ENCODE measurements around the gene FBXO46. TPM values are rescaled to one million over a fixed set of nuclear protein-coding genes. Genes with fewer than 3 reads are reported as not detected.

The FBXO46 gene
- total and polyA plus RNA-seq, 2 of the 13 experiments (the other 11 are each of a cell fraction or from before 2014, with no cell fraction given) = 6.2 to 6.4 TPM

DNA sequence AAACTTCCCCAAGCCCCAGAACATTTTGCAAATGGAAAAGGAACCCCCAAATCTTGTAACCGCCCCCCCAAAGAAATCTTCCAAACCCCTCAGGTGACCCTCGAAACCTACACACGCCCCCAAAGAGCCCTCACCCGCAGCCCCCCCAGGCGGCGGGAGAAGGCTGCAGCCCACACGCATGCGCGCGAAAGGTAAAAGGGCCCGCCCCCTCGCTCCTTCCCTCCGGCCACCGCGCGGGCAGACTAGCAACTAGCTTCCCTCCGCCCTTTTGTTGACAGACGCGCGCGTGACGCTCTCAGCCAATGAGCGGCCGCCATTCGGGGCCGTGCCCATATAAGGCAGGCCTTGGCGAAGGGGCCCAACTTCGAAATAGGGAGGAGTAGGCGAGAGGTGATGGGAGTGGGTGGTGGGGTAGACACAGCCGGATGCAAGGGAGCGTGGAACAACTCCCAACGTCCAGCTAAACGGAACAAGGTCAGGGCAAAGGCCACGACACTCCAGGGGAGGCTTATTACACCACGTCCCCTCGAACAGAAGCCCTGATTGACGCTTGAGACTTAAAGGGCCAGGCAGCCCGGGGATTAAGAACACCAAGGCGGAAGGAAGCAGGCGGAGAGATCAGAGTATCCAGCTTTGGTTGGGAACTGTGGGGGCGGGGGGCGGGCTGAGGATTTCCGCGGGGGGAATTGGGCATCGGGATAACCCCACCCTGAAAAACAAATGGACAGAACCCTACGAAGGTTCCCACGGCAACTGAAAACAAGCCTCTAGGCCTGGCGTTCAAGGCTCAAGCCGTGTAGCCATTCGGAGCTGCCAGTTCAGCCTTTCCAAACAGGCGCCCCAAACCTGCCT, 13.3 kb downstream of the FBXO46 start (continued):
- TF ChIP-seq ZNF138 (CRISPR knock-in tag; IDR thresholded peaks at IDR 0.05; ENCODE audit: low read depth) (peak; percentile 37; the same call in 1 of the 2 replicates), ZNF124 (CRISPR knock-in tag; IDR thresholded peaks at IDR 0.05) (0 out of 2 replicates have a peak, but pooled peaks have one; percentile 21), TBX3 (IDR thresholded peaks at IDR 0.05; ENCODE audit: borderline replicate concordance) (peak; percentile 89), PITX1 (CRISPR knock-in tag; IDR thresholded peaks at IDR 0.05) (peak; percentile 90), ZNF570 (CRISPR knock-in tag; IDR thresholded peaks at IDR 0.05; ENCODE audit: borderline replicate concordance) (no peak), SRY (CRISPR knock-in tag; IDR thresholded peaks at IDR 0.05) (no peak), EED (CRISPR knock-in tag; IDR thresholded peaks at IDR 0.05) (no peak), HNF4A (CRISPR knock-in tag; IDR thresholded peaks at IDR 0.05) (peak; percentile 78), ZFP36L1 (CRISPR knock-in tag; IDR thresholded peaks at IDR 0.05) (peak; percentile 82; the same call in 1 of the 2 replicates), ZNF607 (CRISPR knock-in tag; IDR thresholded peaks at IDR 0.05; ENCODE audit: borderline replicate concordance) (no peak), YEATS4 (CRISPR knock-in tag; IDR thresholded peaks at IDR 0.05; ENCODE audit: borderline replicate concordance) (peak; percentile 39; the same call in 1 of the 2 replicates), ZNF589 (CRISPR knock-in tag; conservative IDR thresholded peaks at IDR 0.05) (no peak), TBP (CRISPR knock-in tag; IDR thresholded peaks at IDR 0.05) (no peak), FOXP1 (IDR thresholded peaks at IDR 0.05) (peak; percentile 70; the same call in 1 of the 2 replicates), FOXP1 (CRISPR knock-in tag; IDR thresholded peaks at IDR 0.05) (peak; percentile 68), MTA1 (CRISPR knock-in tag; IDR thresholded peaks at IDR 0.05; ENCODE audit: borderline replicate concordance) (no peak), NR1H2 (CRISPR knock-in tag; IDR thresholded peaks at IDR 0.05; ENCODE audit: borderline replicate concordance, low read depth) (no peak), NCOA2 (CRISPR knock-in tag; IDR thresholded peaks at IDR 0.05) (peak; percentile 62; the same call in 1 of the 2 replicates), SP5 (CRISPR knock-in tag; IDR thresholded peaks at IDR 0.05; ENCODE audit: borderline replicate concordance, low read depth) (peak; percentile 83; the same call in 1 of the 2 replicates), ZNF839 (CRISPR knock-in tag; IDR thresholded peaks at IDR 0.05; ENCODE audit: borderline replicate concordance) (no peak)
- TF ChIP-seq, protein P1, sequence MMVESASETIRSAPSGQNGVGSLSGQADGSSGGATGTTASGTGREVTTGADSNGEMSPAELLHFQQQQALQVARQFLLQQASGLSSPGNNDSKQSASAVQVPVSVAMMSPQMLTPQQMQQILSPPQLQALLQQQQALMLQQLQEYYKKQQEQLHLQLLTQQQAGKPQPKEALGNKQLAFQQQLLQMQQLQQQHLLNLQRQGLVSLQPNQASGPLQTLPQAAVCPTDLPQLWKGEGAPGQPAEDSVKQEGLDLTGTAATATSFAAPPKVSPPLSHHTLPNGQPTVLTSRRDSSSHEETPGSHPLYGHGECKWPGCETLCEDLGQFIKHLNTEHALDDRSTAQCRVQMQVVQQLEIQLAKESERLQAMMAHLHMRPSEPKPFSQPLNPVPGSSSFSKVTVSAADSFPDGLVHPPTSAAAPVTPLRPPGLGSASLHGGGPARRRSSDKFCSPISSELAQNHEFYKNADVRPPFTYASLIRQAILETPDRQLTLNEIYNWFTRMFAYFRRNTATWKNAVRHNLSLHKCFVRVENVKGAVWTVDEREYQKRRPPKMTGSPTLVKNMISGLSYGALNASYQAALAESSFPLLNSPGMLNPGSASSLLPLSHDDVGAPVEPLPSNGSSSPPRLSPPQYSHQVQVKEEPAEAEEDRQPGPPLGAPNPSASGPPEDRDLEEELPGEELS (CRISPR knock-in tag; IDR thresholded peaks at IDR 0.05) = peak; percentile 88
- TF ChIP-seq, protein P2, sequence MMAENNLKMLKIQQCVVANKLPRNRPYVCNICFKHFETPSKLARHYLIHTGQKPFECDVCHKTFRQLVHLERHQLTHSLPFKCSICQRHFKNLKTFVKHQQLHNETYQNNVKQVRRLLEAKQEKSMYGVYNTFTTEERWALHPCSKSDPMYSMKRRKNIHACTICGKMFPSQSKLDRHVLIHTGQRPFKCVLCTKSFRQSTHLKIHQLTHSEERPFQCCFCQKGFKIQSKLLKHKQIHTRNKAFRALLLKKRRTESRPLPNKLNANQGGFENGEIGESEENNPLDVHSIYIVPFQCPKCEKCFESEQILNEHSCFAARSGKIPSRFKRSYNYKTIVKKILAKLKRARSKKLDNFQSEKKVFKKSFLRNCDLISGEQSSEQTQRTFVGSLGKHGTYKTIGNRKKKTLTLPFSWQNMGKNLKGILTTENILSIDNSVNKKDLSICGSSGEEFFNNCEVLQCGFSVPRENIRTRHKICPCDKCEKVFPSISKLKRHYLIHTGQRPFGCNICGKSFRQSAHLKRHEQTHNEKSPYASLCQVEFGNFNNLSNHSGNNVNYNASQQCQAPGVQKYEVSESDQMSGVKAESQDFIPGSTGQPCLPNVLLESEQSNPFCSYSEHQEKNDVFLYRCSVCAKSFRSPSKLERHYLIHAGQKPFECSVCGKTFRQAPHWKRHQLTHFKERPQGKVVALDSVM (CRISPR knock-in tag; IDR thresholded peaks at IDR 0.05) = no peak
- TF ChIP-seq, protein P3, sequence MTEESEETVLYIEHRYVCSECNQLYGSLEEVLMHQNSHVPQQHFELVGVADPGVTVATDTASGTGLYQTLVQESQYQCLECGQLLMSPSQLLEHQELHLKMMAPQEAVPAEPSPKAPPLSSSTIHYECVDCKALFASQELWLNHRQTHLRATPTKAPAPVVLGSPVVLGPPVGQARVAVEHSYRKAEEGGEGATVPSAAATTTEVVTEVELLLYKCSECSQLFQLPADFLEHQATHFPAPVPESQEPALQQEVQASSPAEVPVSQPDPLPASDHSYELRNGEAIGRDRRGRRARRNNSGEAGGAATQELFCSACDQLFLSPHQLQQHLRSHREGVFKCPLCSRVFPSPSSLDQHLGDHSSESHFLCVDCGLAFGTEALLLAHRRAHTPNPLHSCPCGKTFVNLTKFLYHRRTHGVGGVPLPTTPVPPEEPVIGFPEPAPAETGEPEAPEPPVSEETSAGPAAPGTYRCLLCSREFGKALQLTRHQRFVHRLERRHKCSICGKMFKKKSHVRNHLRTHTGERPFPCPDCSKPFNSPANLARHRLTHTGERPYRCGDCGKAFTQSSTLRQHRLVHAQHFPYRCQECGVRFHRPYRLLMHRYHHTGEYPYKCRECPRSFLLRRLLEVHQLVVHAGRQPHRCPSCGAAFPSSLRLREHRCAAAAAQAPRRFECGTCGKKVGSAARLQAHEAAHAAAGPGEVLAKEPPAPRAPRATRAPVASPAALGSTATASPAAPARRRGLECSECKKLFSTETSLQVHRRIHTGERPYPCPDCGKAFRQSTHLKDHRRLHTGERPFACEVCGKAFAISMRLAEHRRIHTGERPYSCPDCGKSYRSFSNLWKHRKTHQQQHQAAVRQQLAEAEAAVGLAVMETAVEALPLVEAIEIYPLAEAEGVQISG (CRISPR knock-in tag; IDR thresholded peaks at IDR 0.05) = peak; percentile 89
